Measurements from ENCODE around the gene ACTN4.

- TF ChIP-seq POLR2A (IDR thresholded peaks at IDR 0.05; ENCODE audit: low read depth, low read length): no peak
- TF ChIP-seq CTCF (IDR thresholded peaks at IDR 0.05; ENCODE audit: extremely low read depth in 1 of 2, insufficient read depth in 1 of 2, low read depth in 1 of 2, low read length in 2 of 2): no peak
- TF ChIP-seq POLR2AphosphoS5 (IDR thresholded peaks at IDR 0.05; ENCODE audit: insufficient read depth, low read depth, low read length): no peak
Observed at GRCh38 chr19:38657633-38658222, 10.3 kb downstream of the ACTN4 start.
